Astrocyte (in vitro differentiated cells and primary cell): ENCODE results near the gene MICAL1. TPM values are rescaled to one million over a fixed set of nuclear protein-coding genes. Genes with fewer than 3 reads are reported as not detected.

Source experiments
- DNase-seq: peaks from one replicate; pipeline ENCODE4 v3.0.0-alpha.2; 2010; ENCODE audit warnings: low read depth
- FAIRE-seq: peaks from 2 replicates; lab custom pipeline; 2011; peaks lifted over from hg19 to GRCh38; lab: Jason Lieb, UNC
- H2AFZ ChIP-seq: 2 replicates; pipeline ENCODE4 v1.6.0; 2012; ENCODE audit warnings: low read depth, low read length, inconsistent platforms
- H3K27ac ChIP-seq: 2 replicates; pipeline ENCODE4 v1.5.1; 2011; ENCODE audit warnings: low read depth, low read length, inconsistent platforms
- H3K27me3 ChIP-seq: 2 replicates; pipeline ENCODE4 v1.6.0; 2011; ENCODE audit warnings: low read length, inconsistent platforms; ENCODE audit not compliant: insufficient read depth
- H3K36me3 ChIP-seq: 2 replicates; pipeline ENCODE4 v1.5.1; 2011; ENCODE audit warnings: low read length, inconsistent platforms; ENCODE audit not compliant: insufficient read depth
- H3K4me1 ChIP-seq: 2 replicates; pipeline ENCODE4 v1.5.1; 2011; ENCODE audit warnings: low read length, inconsistent platforms; ENCODE audit not compliant: insufficient read depth
- H3K4me2 ChIP-seq: 2 replicates; pipeline ENCODE4 v1.6.0; 2012; ENCODE audit warnings: low read length, inconsistent platforms
- H3K4me3 ChIP-seq: 2 replicates; pipeline ENCODE4 v1.5.1; 2011; ENCODE audit warnings: low read depth, mild to moderate bottlenecking, low read length, inconsistent platforms; ENCODE audit not compliant: insufficient read depth
- H3K79me2 ChIP-seq: 2 replicates; pipeline ENCODE4 v1.6.0; 2012; ENCODE audit warnings: mild to moderate bottlenecking, low read length, inconsistent platforms; ENCODE audit not compliant: insufficient read depth
- H3K9ac ChIP-seq: 2 replicates; pipeline ENCODE4 v1.6.0; 2012; ENCODE audit warnings: mild to moderate bottlenecking, low read length, inconsistent platforms
- H3K9me3 ChIP-seq: 2 replicates; pipeline ENCODE4 v1.5.1; 2012; ENCODE audit warnings: low read depth, mild to moderate bottlenecking, low read length, inconsistent platforms; ENCODE audit not compliant: insufficient read depth
- H4K20me1 ChIP-seq: 2 replicates; pipeline ENCODE4 v1.6.0; 2012; ENCODE audit warnings: low read length, inconsistent platforms; ENCODE audit not compliant: insufficient read depth
- H3K27ac Mint-ChIP-seq: one replicate; pipeline ENCODE4 v1.8.0; 2021; ENCODE audit warnings: mild to moderate bottlenecking, mixed read lengths; ENCODE audit not compliant: unreplicated experiment
- H3K27me3 Mint-ChIP-seq: one replicate; pipeline ENCODE4 v1.8.0; 2021; ENCODE audit warnings: low read depth, mixed read lengths; ENCODE audit not compliant: unreplicated experiment
- H3K36me3 Mint-ChIP-seq: one replicate; pipeline ENCODE4 v1.8.0; 2021; ENCODE audit warnings: low read depth, mixed read lengths; ENCODE audit not compliant: unreplicated experiment
- H3K4me1 Mint-ChIP-seq: one replicate; pipeline ENCODE4 v1.8.0; 2021; ENCODE audit warnings: low read depth, mixed read lengths; ENCODE audit not compliant: unreplicated experiment
- H3K4me3 Mint-ChIP-seq: one replicate; pipeline ENCODE4 v1.8.0; 2021; ENCODE audit warnings: mild to moderate bottlenecking, moderate library complexity, mixed read lengths; ENCODE audit not compliant: unreplicated experiment
- H3K9me3 Mint-ChIP-seq: one replicate; pipeline ENCODE4 v1.8.0; 2021; ENCODE audit warnings: mild to moderate bottlenecking, mixed read lengths; ENCODE audit not compliant: unreplicated experiment
- CTCF ChIP-seq: IDR thresholded peaks from 2 replicates; pipeline ENCODE4 v1.5.1; 2011; ENCODE audit warnings: low read depth, mild to moderate bottlenecking, inconsistent platforms, low read length, moderate library complexity; ENCODE audit not compliant: insufficient read depth
- EZH2 ChIP-seq: IDR thresholded peaks from 2 replicates; pipeline ENCODE4 v1.6.1; 2012; ENCODE audit warnings: mild to moderate bottlenecking, low read length, inconsistent platforms; ENCODE audit not compliant: insufficient read depth
- total RNA-seq: library from RNA; stranded (reverse); gene quantifications from 2 replicates; pipeline ENCODE4 v1.2.1, GENCODE V29; 2021

MICAL1 gene
- total RNA-seq, 1 donor from 2014 or later, result 57.2 TPM

GRCh38 chr6:109449064-109449794 is 6.3 kb downstream of the MICAL1 start:
- H3K27me3 ChIP-seq, result no peaks in the 10 kb centered on the region
- no peak overlapping the region for H3K27ac Mint-ChIP-seq
- no peaks in the 10 kb centered on the region for H3K9me3 ChIP-seq
- H3K4me1 Mint-ChIP-seq, result peaks cover 3% of the 10 kb centered on the region
- no peak overlapping the region for H3K9ac ChIP-seq
- H3K79me2 ChIP-seq, result peaks cover 12% of the 10 kb centered on the region
- peaks cover 27% of the 10 kb centered on the region for H3K36me3 Mint-ChIP-seq
- DNase-seq (no peak), FAIRE-seq (no peak)
- H3K27ac ChIP-seq, result no peak overlapping the region
- H3K4me2 ChIP-seq, result no peak overlapping the region
- H3K27me3 Mint-ChIP-seq, result no peaks in the 10 kb centered on the region
- peaks cover 36% of the 10 kb centered on the region for H4K20me1 ChIP-seq
- no peak overlapping the region for H3K4me3 Mint-ChIP-seq
- H3K4me3 ChIP-seq, result no peak overlapping the region
- peaks cover 17% of the 10 kb centered on the region for H3K36me3 ChIP-seq
- H3K4me1 ChIP-seq, result peaks cover 2% of the 10 kb centered on the region
- H3K9me3 Mint-ChIP-seq, result no peaks in the 10 kb centered on the region
- no peak for TF ChIP-seq EZH2
- TF ChIP-seq CTCF, result no peak
- H2AFZ ChIP-seq, result no peak overlapping the region

- H3K9me3 Mint-ChIP-seq, result no peaks in the 10 kb centered on the region
- FAIRE-seq (no peak), DNase-seq (no peak)
- no peaks in the 10 kb centered on the region for H3K27me3 Mint-ChIP-seq
- H3K4me1 Mint-ChIP-seq, result peaks cover 3% of the 10 kb centered on the region
- peaks cover 19% of the 10 kb centered on the region for H3K36me3 ChIP-seq
- H4K20me1 ChIP-seq, result peaks cover 35% of the 10 kb centered on the region
- no peaks in the 10 kb centered on the region for H3K9me3 ChIP-seq
- H3K36me3 Mint-ChIP-seq, result peaks cover 26% of the 10 kb centered on the region
- H3K27me3 ChIP-seq, result no peaks in the 10 kb centered on the region
- H3K4me2 ChIP-seq, result no peak overlapping the region
- no peak overlapping the region for H3K4me3 ChIP-seq
- H3K4me1 ChIP-seq, result no peaks in the 10 kb centered on the region
- H2AFZ ChIP-seq, result no peak overlapping the region
- no peak overlapping the region for H3K27ac ChIP-seq
- no peak overlapping the region for H3K9ac ChIP-seq
- no peak overlapping the region for H3K27ac Mint-ChIP-seq
- TF ChIP-seq EZH2, result no peak
- H3K79me2 ChIP-seq, result peaks cover 6% of the 10 kb centered on the region
- H3K4me3 Mint-ChIP-seq, result no peak overlapping the region
These were observed 7.0 kb downstream of the MICAL1 start for GRCh38 chr6:109448615-109449014.

- Mint-ChIP-seq H3K9me3 (no peaks in the 10 kb centered on the region), H3K27ac (no peak overlapping the region), H3K4me1 (peaks cover 1% of the 10 kb centered on the region), H3K27me3 (no peaks in the 10 kb centered on the region), H3K36me3 (peaks cover 25% of the 10 kb centered on the region), H3K4me3 (no peak overlapping the region)
- H3K4me2 ChIP-seq, result no peak overlapping the region
- no peaks in the 10 kb centered on the region for H3K4me1 ChIP-seq
- no peak overlapping the region for H3K27ac ChIP-seq
- H3K27me3 ChIP-seq, result no peaks in the 10 kb centered on the region
- H3K9me3 ChIP-seq, result no peaks in the 10 kb centered on the region
- no peak for DNase-seq
- no peak overlapping the region for H3K4me3 ChIP-seq
- H4K20me1 ChIP-seq, result peaks cover 32% of the 10 kb centered on the region
- H2AFZ ChIP-seq, result no peak overlapping the region
- H3K79me2 ChIP-seq, result no peaks in the 10 kb centered on the region
- FAIRE-seq, result no peak
- H3K9ac ChIP-seq, result no peak overlapping the region
- peaks cover 19% of the 10 kb centered on the region for H3K36me3 ChIP-seq
- no peak for TF ChIP-seq CTCF
- TF ChIP-seq EZH2, result no peak
These were observed 7.6 kb downstream of the MICAL1 start for GRCh38 chr6:109447878-109448555.
